HEK293 (cell line): ENCODE data around the gene IRF2BPL.

Experiments
- CTCF ChIP-seq: fragments of 450-650 bp; formaldehyde crosslinking; IDR thresholded peaks from 2 replicates; pipeline ENCODE4 v1.5.1; 2016; ENCODE audit warnings: missing biosample characterization, missing genetic modification characterization
- FEZF1 ChIP-seq: fragments of 450-650 bp; formaldehyde crosslinking; IDR thresholded peaks from 2 replicates; pipeline ENCODE4 v1.5.1; 2016; ENCODE audit warnings: missing biosample characterization, missing genetic modification characterization
- GLIS2 ChIP-seq: fragments of 450-650 bp; formaldehyde crosslinking; IDR thresholded peaks from 2 replicates; pipeline ENCODE4 v1.5.1; 2016; ENCODE audit warnings: missing biosample characterization, missing genetic modification characterization
- REST ChIP-seq: fragments of 450-650 bp; formaldehyde crosslinking; IDR thresholded peaks from 2 replicates; pipeline ENCODE4 v1.5.1; 2016; ENCODE audit warnings: missing biosample characterization, missing genetic modification characterization
- ZBTB1 ChIP-seq: fragments of 450-650 bp; formaldehyde crosslinking; IDR thresholded peaks from 2 replicates; pipeline ENCODE4 v1.5.1; 2016; ENCODE audit warnings: missing biosample characterization, missing genetic modification characterization
- ZNF155 ChIP-seq: fragments of 450-650 bp; formaldehyde crosslinking; IDR thresholded peaks from 2 replicates; pipeline ENCODE4 v1.5.1; 2016; ENCODE audit warnings: missing biosample characterization, missing genetic modification characterization
- ZNF580 ChIP-seq: fragments of 450-650 bp; formaldehyde crosslinking; IDR thresholded peaks from 2 replicates; pipeline ENCODE4 v1.5.1; 2016; ENCODE audit warnings: missing biosample characterization, missing genetic modification characterization
- ZNF830 ChIP-seq: fragments of 450-650 bp; IDR thresholded peaks from 2 replicates; pipeline ENCODE4 v1.5.0; 2018; ENCODE audit warnings: missing biosample characterization, missing genetic modification characterization, low read depth, mild to moderate bottlenecking, moderate library complexity

- no peak for TF ChIP-seq ZBTB1 (tag by site-specific recombination)
- no peak for TF ChIP-seq REST (tag by site-specific recombination)
- no peak for TF ChIP-seq GLIS2
- no peak for TF ChIP-seq ZNF155 (tag by site-specific recombination)
- no peak for TF ChIP-seq ZNF580 (tag by site-specific recombination)
- TF ChIP-seq CTCF (tag by site-specific recombination), result no peak
- no peak for TF ChIP-seq FEZF1 (tag by site-specific recombination)
- no peak for TF ChIP-seq ZNF830 (tag by site-specific recombination)
Measured at GRCh38 chr14:77026166-77026929, 2.2 kb downstream of the IRF2BPL start.
